Keratinocyte (primary cell): ENCODE measurements around the gene SHROOM3. TPM values are rescaled to one million over a fixed set of nuclear protein-coding genes. Genes with fewer than 3 reads are reported as not detected.

Source experiments
- DNase-seq: peaks from one replicate; pipeline ENCODE4 v3.0.0-alpha.2; 2011; ENCODE audit warnings: low read depth, missing footprints, low spot score
- FAIRE-seq: peaks from 2 replicates; lab custom pipeline; 2011; peaks lifted over from hg19 to GRCh38; lab: Jason Lieb, UNC
- H2AFZ ChIP-seq: 2 replicates; pipeline ENCODE4 v1.6.0; 2012; ENCODE audit warnings: low read length, control low read depth, inconsistent platforms; ENCODE audit not compliant: control insufficient read depth
- H3K27ac ChIP-seq: 2 replicates; pipeline ENCODE4 v1.5.1; 2011; ENCODE audit warnings: low read length; ENCODE audit not compliant: control insufficient read depth, insufficient read depth
- H3K27me3 ChIP-seq: 3 replicates; pipeline ENCODE4 v1.6.0; 2011; ENCODE audit warnings: low read length; ENCODE audit not compliant: control insufficient read depth, insufficient read depth; ENCODE audit errors: extremely low read depth
- H3K36me3 ChIP-seq, 2 experiments: 2 replicates in 1 of 2; 3 replicates in 1 of 2; pipeline ENCODE4 v1.5.1; 2011; ENCODE audit warnings: low read length in 2 of 2, mild to moderate bottlenecking in 1 of 2; ENCODE audit not compliant: control insufficient read depth in 2 of 2, insufficient read depth in 2 of 2; ENCODE audit errors: extremely low read depth in 1 of 2
- H3K4me1 ChIP-seq: 3 replicates; pipeline ENCODE4 v1.5.1; 2011; ENCODE audit warnings: low read length; ENCODE audit not compliant: control insufficient read depth, insufficient read depth; ENCODE audit errors: extremely low read depth
- H3K4me2 ChIP-seq: 3 replicates; pipeline ENCODE4 v1.6.0; 2011; ENCODE audit warnings: low read depth, low read length; ENCODE audit not compliant: control insufficient read depth, insufficient read depth; ENCODE audit errors: extremely low read depth
- H3K4me3 ChIP-seq, 3 experiments: fragments of 200-600 bp in 1 of 3; sonication (generic) in 1 of 3; 2 replicates in 2 of 3; 3 replicates in 1 of 3; pipeline ENCODE4 v1.5.1; 2011 to 2016; ENCODE audit warnings: low read length in 3 of 3, mild to moderate bottlenecking in 3 of 3, control low read depth in 2 of 3, inconsistent platforms in 1 of 3, low read depth in 1 of 3, mixed read lengths in 1 of 3, mixed run types in 1 of 3, moderate library complexity in 1 of 3; ENCODE audit not compliant: control insufficient read depth in 2 of 3, insufficient read depth in 2 of 3; ENCODE audit errors: extremely low read depth in 1 of 3
- H3K79me2 ChIP-seq: 2 replicates; pipeline ENCODE4 v1.6.0; 2012; ENCODE audit warnings: low read length; ENCODE audit not compliant: control insufficient read depth, insufficient read depth
- H3K9ac ChIP-seq: 3 replicates; pipeline ENCODE4 v1.6.0; 2011; ENCODE audit warnings: low read length; ENCODE audit not compliant: control insufficient read depth, insufficient read depth; ENCODE audit errors: extremely low read depth
- H3K9me1 ChIP-seq: 3 replicates; pipeline ENCODE4 v1.6.0; 2011; ENCODE audit warnings: low read length; ENCODE audit not compliant: control insufficient read depth, insufficient read depth; ENCODE audit errors: extremely low read depth
- H3K9me3 ChIP-seq: 2 replicates; pipeline ENCODE4 v1.5.1; 2012; ENCODE audit warnings: low read depth, low read length; ENCODE audit not compliant: control insufficient read depth
- H4K20me1 ChIP-seq: 3 replicates; pipeline ENCODE4 v1.6.0; 2011; ENCODE audit warnings: low read length; ENCODE audit not compliant: control insufficient read depth, insufficient read depth; ENCODE audit errors: extremely low read depth
- EZH2 ChIP-seq: IDR thresholded peaks from one replicate; pipeline ENCODE4 v1.6.1; 2012; ENCODE audit warnings: inconsistent platforms, mild to moderate bottlenecking, low read length, moderate library complexity
- dilution Hi-C: fragments of 300-500 bp; cut with MboI; formaldehyde crosslinking; loops from one replicate; pipeline ENCODE4 v1.7.0; 2020; ENCODE audit warnings: low sequenced_read_pairs; ENCODE audit not compliant: extremely low pct_ligation_motif_present
- polyA plus RNA-seq, 5 experiments: library from polyadenylated mRNA; depleted of rRNA in 3 of 5; stranded (reverse) in 3 of 5; stranded (forward) in 1 of 5; unstranded in 1 of 5; fragments of >200 nt; gene quantifications; 1 replicate in 1 of 5; 2 replicates in 3 of 5; 3 replicates in 1 of 5; pipeline versions ENCODE4 v1.2.1 to v1.2.3, GENCODE V29; 2011 to 2012; ENCODE audit warnings: missing spikeins in 2 of 5, low read depth in 1 of 5, low replicate concordance in 1 of 5
- TF ChIP-seq, protein P1 (sequence below), 3 experiments: IDR thresholded peaks in 1 of 3; conservative IDR thresholded peaks in 1 of 3; optimal IDR thresholded peaks in 1 of 3; 2 replicates in 2 of 3; 3 replicates in 1 of 3; pipeline versions ENCODE3 to v1.5.1; 2011; ENCODE audit warnings: low read length in 3 of 3, mild to moderate bottlenecking in 3 of 3, moderate library complexity in 2 of 3, control low read depth in 1 of 3, inconsistent platforms in 1 of 3; ENCODE audit not compliant: insufficient read depth in 2 of 3; ENCODE audit errors: extremely low read depth in 1 of 3

SHROOM3 gene
- polyA plus RNA-seq, 1 donor (not counting 4 experiments of a cell fraction or from before 2014, with no cell fraction given): 4.9 TPM

DNA sequence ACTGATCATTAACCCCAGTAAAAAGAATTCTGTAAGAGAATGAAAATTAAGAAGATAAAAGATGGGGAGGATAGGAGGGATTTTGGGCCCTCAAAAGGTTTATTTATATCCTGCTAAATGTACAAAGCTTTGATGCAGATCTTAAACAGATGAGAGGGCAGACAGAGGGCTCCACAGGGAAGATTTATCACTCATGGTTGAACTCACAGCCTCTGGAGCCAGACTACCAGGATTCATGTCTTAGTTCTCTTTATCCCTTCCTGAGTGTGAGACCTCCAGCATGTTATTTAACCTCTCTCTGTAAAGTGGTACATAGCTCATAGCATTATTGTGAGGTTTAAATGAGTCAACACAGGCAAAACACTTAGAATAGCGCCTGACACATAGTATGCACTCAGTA lies 388.5 kb downstream of the SHROOM3 start:
- Histone ChIP-seq H3K4me1 (no peaks in the 10 kb centered on the region), H3K27me3 (peaks cover 9% of the 10 kb centered on the region), H3K9ac (no peak overlapping the region), H3K4me2 (no peak overlapping the region), H3K79me2 (no peaks in the 10 kb centered on the region), H3K36me3 (no peaks in the 10 kb centered on the region), H2AFZ (no peak overlapping the region), H3K4me3 (no peak overlapping the region), H3K27ac (no peak overlapping the region), H3K9me1 (no peaks in the 10 kb centered on the region), H4K20me1 (no peaks in the 10 kb centered on the region), H3K9me3 (no peaks in the 10 kb centered on the region)
- no peak for DNase-seq
- dilution Hi-C loops: no loop called here
- no peak for FAIRE-seq
- TF ChIP-seq, protein P1, sequence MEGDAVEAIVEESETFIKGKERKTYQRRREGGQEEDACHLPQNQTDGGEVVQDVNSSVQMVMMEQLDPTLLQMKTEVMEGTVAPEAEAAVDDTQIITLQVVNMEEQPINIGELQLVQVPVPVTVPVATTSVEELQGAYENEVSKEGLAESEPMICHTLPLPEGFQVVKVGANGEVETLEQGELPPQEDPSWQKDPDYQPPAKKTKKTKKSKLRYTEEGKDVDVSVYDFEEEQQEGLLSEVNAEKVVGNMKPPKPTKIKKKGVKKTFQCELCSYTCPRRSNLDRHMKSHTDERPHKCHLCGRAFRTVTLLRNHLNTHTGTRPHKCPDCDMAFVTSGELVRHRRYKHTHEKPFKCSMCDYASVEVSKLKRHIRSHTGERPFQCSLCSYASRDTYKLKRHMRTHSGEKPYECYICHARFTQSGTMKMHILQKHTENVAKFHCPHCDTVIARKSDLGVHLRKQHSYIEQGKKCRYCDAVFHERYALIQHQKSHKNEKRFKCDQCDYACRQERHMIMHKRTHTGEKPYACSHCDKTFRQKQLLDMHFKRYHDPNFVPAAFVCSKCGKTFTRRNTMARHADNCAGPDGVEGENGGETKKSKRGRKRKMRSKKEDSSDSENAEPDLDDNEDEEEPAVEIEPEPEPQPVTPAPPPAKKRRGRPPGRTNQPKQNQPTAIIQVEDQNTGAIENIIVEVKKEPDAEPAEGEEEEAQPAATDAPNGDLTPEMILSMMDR (optimal IDR thresholded peaks at IDR 0.05 in 1 of 3, IDR thresholded peaks at IDR 0.05 in 1 of 3, conservative IDR thresholded peaks at IDR 0.05 in 1 of 3; ENCODE audit: extremely low read depth in 1 of 3, insufficient read depth in 2 of 3, low read length in 3 of 3): no peak
- no peak for TF ChIP-seq EZH2

DNA sequence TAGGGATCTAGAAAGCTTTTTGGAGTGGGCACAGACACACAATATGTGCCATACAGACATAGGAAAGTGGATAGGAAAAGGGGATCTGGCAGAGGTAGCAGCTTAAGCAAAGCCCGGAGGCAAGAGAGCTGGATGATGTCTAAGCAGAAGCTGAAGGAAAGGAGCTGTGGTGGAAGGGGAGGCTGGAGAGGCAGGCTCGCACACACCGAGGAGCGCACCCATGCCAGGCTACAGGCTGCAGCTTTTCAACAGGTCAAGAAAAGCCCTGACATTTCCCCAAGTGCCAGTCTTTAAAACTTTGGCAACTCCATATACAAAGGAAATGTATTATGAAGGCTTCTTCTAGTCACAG lies 395.6 kb downstream of the SHROOM3 start:
- H3K4me3 ChIP-seq: no peak overlapping the region
- no peaks in the 10 kb centered on the region for H3K4me1 ChIP-seq
- no peak overlapping the region for H2AFZ ChIP-seq
- H3K27ac ChIP-seq: no peak overlapping the region
- H3K36me3 ChIP-seq: no peaks in the 10 kb centered on the region
- H3K79me2 ChIP-seq: no peaks in the 10 kb centered on the region
- TF ChIP-seq, protein P1 (optimal IDR thresholded peaks at IDR 0.05 in 1 of 3, IDR thresholded peaks at IDR 0.05 in 1 of 3, conservative IDR thresholded peaks at IDR 0.05 in 1 of 3; ENCODE audit: extremely low read depth in 1 of 3, insufficient read depth in 2 of 3, low read length in 3 of 3): no peak
- no peak for TF ChIP-seq EZH2
- no peak for DNase-seq
- H3K9me3 ChIP-seq: no peaks in the 10 kb centered on the region
- no peak overlapping the region for H3K9ac ChIP-seq
- no peaks in the 10 kb centered on the region for H3K9me1 ChIP-seq
- no peaks in the 10 kb centered on the region for H4K20me1 ChIP-seq
- peak overlapping the region; percentile 7 for H3K4me2 ChIP-seq
- no peaks in the 10 kb centered on the region for H3K27me3 ChIP-seq
- FAIRE-seq: no peak
- dilution Hi-C loops: no loop called here
